Ramos (cell line): Measurements from ENCODE around the gene UCN2.

Experiments
- in situ Hi-C: fragments of 300-500 bp; cut with MboI; formaldehyde crosslinking; loops from one replicate; pipeline ENCODE4 v1.14.3; 2022; ENCODE audit warnings: low sequenced_read_pairs; ENCODE audit not compliant: unreplicated experiment

The UCN2 gene

GRCh38 chr3:48591886-48592518 is 28.4 kb upstream of the UCN2 start:
- in situ Hi-C loops, result no loop called here

DNA sequence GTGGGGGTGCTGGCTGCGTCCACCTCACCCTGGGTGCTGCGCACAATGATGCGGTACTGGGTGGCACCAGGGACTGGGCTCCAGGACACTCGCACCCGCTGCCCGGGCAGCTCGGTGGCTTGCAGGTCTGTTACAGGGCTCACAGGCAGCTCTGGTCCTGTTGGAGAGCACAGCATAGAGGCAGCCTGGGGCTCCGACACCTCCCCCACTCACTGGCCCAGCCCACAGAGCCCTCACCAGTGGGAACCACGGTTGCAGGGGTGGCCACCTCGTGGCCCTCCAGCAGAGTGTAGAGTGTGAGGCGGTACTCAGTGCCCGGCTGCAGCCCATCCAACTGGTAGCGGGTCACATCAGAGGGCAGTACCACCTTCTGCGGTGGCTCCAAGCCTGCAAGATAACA is 27.9 kb upstream of the UCN2 start:
- in situ Hi-C loops, result no loop called here

- in situ Hi-C loops, result no loop called here
These were observed 24.6 kb upstream of the UCN2 start for GRCh38 chr3:48588230-48588629.

GRCh38 chr3:48587686-48588085 is 24.1 kb upstream of the UCN2 start:
- in situ Hi-C loops, result no loop called here

DNA sequence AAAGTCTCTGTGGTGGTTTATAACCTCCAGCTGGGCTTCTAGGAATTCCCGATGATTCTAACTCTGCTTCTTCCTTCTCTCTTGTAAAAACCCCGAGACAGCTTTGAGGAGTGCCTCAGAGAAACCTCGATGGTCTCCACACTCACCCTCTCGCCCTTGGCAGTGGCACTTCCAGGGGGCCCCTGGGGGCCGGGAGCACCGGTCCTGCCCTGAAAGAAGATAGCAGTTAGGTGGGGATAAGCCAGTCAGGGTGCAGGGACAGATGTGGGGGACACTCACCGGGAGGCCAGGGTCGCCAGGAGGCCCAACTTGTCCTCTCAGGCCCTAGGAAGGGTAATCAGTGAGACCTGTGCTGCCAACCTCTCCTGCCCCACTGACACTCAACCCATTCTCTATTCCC is 21.8 kb upstream of the UCN2 start:
- in situ Hi-C loops, result no loop called here

- in situ Hi-C loops, result no loop called here
These were observed 21.3 kb upstream of the UCN2 start for GRCh38 chr3:48584836-48585235.

GRCh38 chr3:48581621-48582481 is 18.3 kb upstream of the UCN2 start:
- in situ Hi-C loops, result no loop called here

DNA sequence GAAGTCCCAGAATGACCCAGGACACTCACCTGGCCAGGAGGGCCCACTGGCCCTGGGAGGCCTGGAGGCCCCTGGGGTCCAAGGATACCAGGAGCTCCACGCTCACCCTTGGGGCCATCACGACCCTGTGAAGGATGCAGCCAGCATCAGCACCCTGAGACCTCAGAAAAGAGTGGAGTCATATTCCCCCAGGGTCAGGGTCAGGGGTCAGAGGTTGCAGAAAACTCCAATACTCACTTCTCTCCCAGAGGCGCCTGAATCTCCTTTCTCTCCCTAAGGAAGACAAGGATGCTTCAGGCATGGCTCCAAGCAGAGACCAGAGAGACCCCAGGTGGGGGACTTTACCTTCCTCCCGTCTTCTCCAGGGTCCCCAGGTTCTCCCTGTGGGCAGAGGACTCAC is 13.1 kb upstream of the UCN2 start:
- in situ Hi-C loops, result no loop called here

- in situ Hi-C loops, result no loop called here
These were observed 11.8 kb upstream of the UCN2 start for GRCh38 chr3:48575366-48575765.

DNA sequence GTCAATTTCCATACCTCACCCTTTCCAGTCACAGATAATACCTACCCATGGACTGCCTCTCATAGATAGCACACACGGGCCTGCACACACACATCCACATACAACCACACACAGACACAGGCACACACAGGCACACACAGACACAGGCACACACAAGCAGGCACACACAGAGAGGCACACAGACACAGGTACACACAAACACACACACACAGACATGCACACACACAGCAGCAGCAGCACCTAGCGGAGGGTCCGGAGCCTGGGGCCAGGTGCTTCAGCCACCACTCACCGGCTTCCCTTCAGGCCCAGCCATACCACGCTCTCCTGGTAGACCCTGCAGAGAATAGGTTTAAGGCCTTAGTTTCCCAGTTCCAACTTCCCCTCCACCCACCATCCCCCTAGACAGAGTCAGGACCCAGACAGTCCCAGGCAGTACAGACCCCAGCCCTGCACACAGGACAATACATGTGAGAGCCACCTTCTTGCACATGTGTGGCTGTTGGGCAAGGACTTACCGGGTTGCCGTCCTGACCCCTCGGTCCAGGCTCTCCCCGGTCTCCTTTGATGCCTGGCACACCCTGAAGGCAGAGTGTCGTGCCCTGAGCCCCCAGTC is 10.5 kb upstream of the UCN2 start:
- in situ Hi-C loops, result no loop called here

DNA sequence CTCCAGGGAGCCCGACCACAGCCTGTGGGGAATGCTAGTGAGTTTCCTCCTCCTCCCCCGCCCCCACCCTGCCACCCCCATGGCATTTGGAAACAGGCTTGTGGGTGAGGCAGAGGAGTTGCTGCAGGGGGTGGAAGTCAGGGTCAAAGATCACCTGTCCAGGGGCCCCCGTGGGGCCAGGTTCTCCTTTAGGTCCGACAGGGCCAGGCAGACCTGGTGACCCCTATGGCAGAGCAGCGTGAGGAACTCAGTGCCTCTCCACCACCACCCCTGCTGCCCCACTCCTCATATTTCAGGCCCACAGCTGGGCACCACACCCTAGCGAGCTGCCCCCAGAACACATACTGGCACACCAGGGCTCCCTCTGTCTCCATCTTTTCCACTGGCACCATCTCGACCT is 8.9 kb upstream of the UCN2 start:
- in situ Hi-C loops, result no loop called here

DNA sequence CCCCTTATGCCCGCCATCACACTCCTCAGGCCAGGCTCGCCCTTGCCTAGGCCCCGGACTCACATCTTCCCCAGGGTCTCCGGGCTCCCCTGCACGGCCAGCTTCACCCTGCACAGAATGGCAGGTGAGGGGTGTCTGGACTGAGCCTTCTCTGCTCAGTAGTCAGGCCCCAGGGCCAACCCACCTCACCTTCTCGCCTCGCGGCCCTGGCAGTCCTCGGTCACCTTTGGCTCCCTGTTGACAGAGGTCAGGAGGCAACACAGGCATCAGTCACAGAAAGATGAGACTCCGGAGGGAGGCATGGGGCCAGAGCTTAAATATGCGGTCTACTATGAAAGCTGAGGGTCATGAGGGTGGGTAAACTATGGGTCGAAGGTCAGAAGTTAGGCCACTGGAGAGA is 8.4 kb upstream of the UCN2 start:
- in situ Hi-C loops, result no loop called here

DNA sequence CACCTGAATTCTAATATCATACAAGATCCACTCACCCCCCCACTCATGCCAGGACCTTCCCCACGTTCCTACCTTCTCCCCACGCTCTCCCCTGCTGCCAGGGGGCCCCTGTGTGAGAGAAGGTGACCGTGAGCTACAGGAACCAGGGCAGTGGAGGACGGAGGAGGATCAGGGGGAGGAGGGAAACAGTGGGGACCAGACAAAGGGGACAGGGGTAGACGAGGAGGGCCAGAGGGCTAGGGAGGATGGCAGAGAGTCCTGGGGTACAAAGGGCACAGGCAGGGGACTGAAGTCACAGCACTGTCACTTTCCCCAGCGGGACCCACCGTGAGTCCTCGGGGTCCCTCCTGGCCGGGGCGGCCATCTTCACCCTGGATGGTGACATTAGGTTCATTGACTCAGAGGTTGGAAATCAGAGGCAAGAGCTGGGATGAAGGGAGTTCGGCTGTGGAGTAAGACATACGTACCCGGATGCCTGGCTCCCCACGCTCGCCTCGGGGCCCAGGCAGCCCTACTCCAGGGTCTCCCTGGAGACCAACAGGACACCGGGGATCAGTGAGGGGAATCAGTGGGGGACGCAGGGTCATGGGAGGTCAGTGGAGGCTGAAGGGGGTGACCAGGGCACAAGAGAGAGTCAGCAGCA is 6.3 kb upstream of the UCN2 start:
- in situ Hi-C loops, result no loop called here

DNA sequence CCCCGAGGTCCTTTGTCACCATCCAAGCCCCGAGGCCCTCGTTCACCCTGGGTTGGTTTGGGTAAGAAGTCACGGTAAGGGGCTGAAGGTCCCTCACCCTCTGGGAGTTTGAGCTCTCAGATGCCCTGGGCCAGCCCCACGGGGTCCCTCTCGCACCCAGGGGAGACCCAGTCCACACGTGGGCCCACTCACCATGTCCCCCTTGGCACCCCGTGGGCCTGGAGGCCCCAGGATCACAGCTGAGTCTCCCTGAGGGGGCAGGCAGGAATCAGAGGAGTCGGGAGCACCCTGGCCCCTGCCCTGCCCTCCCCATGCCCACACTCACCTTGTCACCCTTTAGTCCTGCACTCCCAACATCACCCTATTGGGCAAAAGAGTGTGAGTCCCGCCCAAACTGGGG is 5.8 kb upstream of the UCN2 start:
- in situ Hi-C loops, result no loop called here

GRCh38 chr3:48568476-48568875 is 4.9 kb upstream of the UCN2 start:
- in situ Hi-C loops, result no loop called here

GRCh38 chr3:48567500-48567899 is 3.9 kb upstream of the UCN2 start:
- in situ Hi-C loops, result no loop called here

- in situ Hi-C loops, result no loop called here
These were observed 3.5 kb upstream of the UCN2 start for GRCh38 chr3:48567090-48567489.

DNA sequence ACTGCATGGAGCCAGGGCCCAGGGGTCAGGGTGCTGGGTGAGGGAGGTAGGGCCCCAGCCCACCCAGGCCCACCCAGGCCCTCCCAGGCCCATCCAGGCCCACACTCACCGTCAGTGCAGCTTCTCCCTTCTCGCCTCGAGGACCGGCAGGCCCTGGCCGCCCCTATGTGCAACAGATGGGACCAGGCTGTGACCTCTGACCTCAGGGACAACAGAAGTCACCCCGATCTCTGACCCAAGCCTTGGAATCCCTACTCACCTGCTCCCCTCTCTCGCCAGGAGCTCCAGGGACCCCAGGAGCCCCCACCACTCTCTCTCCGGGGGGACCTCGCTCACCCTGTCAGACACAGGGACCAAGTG is 2.8 kb upstream of the UCN2 start:
- in situ Hi-C loops, result no loop called here

DNA sequence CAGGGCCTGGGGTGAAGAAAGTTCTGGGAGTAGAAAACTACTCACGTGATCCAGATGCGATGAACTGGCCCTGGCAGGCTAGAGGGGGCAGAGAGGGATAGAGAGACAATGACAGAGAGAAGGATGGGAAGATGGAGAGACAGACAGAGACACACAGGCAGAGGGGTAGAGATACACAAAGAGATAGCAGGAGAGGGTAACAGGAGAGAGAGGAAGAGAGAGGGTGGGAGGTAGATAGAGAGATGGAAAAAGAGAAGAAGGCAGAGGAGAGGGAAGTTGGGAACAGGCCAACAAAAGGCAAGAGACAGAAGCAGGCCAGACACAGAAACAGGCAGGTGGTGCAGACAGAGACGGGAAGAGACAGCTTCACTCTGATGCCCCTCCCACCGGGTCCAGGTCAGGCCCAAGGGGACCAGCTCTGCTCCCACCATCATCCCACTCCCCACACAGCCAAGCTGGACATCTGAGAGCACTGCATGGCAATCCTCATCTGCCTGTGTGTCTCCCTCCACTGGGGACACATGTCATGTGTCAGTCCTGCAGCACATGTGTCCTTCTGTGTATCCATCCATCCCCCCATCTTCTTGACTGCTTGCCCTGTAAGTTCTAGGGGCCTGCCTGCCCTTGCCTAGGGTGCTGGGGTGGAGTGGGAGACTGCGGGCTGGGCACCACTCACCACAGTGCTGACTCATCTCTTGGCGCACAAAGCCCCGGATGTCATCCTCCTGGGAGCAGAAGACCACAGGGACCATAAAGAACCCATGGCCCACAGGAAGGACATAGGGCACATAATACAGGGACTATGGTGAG is 2.2 kb upstream of the UCN2 start:
- in situ Hi-C loops, result no loop called here

- in situ Hi-C loops, result no loop called here
These were observed 1.6 kb upstream of the UCN2 start for GRCh38 chr3:48565186-48565585.
